Mucosa of stomach (tissue), 1 donor: Measurements from ENCODE around the gene STUM.

Experiments used
- H3K27me3 ChIP-seq: one replicate; pipeline ENCODE4 v1.7.0; 2013; ENCODE audit warnings: mild to moderate bottlenecking, low read length; ENCODE audit not compliant: control insufficient read depth, insufficient read depth
- H3K36me3 ChIP-seq: one replicate; pipeline ENCODE4 v1.7.0; 2013; ENCODE audit warnings: low read length; ENCODE audit not compliant: control insufficient read depth, insufficient read depth
- H3K4me1 ChIP-seq: one replicate; pipeline ENCODE4 v1.7.0; 2013; ENCODE audit warnings: mild to moderate bottlenecking, low read length; ENCODE audit not compliant: control insufficient read depth, insufficient read depth
- H3K4me3 ChIP-seq: one replicate; pipeline ENCODE4 v1.7.0; 2013; ENCODE audit warnings: low read length
- H3K9ac ChIP-seq: one replicate; pipeline ENCODE4 v1.7.0; 2013; ENCODE audit warnings: mild to moderate bottlenecking, low read length, moderate library complexity
- H3K9me3 ChIP-seq: one replicate; pipeline ENCODE4 v1.7.0; 2013; ENCODE audit warnings: mild to moderate bottlenecking, low read length, moderate library complexity; ENCODE audit not compliant: control insufficient read depth
- donor health status: Pancreatic carcinoma.

Gene STUM

DNA sequence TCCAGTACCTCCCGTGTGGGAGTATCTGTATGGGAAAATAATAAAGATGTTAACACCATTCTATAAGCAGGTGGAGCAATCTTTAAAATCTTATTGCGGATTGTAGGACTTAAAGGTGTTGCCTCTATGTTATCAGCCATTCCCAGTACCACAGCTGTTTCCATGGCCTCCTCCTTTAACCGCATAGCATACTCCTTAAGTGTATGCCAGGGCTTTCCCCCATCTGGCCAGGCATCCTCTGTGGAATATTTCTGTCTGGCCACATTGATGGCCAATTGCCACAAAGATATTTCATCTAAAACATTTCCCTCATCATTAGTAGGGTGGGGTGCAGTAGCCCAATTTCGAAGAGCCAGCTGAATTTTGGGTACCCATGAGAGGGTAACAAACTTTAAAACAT, 7.3 kb upstream of the STUM start:
- no peaks in the 10 kb centered on the region for H3K36me3 ChIP-seq
- peaks cover 3% of the 10 kb centered on the region for H3K27me3 ChIP-seq
- no peak overlapping the region for H3K9ac ChIP-seq
- no peak overlapping the region for H3K4me3 ChIP-seq
- no peaks in the 10 kb centered on the region for H3K9me3 ChIP-seq
- H3K4me1 ChIP-seq, result no peaks in the 10 kb centered on the region

DNA sequence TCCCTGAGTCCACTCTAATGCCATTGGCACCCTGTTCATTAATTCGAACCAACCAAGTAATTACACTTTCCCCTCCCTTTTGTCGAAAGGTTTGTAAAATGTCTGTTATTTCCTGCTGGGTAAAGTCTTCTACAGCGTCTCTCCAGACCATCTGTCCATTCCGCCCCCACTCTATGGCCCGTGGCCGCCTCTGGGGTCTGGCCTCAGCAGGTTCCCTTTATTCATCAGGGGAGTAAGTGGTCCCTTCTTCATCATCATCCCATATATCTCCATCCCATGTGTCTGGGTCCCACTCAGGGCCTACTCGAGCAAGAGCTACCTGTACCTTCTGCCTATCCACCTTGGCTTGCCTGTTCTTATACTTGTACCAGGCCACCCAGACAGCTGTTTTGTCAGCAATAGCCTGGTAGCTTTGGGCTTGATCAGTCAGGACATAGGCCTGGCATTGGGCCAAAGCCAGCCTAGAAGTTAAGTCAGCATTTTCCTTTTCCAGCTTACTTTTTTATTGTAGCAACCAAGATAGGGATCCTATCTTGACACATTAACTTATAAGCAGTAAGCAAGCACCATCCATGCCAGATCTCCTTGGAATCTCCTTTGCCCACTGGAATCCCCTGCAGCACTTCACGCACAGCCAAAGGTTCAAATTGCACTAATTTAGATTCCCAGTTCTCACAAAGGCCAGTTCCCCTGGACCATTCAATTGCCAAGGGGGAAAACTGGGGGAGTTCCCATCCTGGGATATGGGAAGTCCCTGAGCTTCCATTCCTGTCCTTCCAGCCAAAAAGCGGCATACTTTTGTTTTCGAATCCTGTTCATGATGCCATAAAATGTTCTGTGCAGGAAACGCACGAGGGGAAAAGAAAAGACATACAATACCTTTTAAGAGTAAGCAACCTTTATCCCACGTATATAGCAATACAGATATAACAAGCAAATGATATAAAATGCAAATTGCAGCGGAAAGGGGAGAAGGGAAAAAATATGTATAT, 6.6 kb upstream of the STUM start:
- Histone ChIP-seq H3K9ac (no peak overlapping the region), H3K9me3 (no peaks in the 10 kb centered on the region), H3K36me3 (no peaks in the 10 kb centered on the region)

DNA sequence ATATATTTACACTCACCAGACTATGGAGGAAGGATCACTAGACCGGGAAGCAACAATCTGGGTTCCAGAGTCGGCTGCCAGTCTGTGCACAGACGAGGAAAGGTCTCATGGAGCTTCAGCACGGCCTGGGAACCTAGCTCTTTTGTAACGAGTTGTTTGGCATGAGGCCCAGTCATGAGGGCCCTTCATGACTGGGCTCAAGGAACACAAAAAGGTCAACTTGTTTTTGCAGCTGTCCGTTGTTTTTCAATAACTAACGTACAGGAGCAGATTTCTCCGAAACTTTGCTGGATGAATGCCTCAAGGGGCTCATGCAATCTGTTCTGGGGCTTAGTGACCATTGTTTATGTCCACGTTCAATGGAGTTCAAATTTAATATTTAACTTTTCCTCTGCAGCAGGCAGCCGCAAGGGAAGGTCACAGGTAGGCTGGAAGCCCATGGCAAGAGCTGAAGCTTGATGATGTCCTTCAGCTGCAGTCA, 5.9 kb upstream of the STUM start:
- no peak overlapping the region for H3K4me3 ChIP-seq
- H3K36me3 ChIP-seq, result no peaks in the 10 kb centered on the region
- no peak overlapping the region for H3K9ac ChIP-seq
- no peaks in the 10 kb centered on the region for H3K4me1 ChIP-seq
- peaks cover 8% of the 10 kb centered on the region for H3K27me3 ChIP-seq
- no peaks in the 10 kb centered on the region for H3K9me3 ChIP-seq

More for the DNA sequence above, 6.6 kb upstream of the STUM start:
- Histone ChIP-seq H3K27me3 (peaks cover 6% of the 10 kb centered on the region), H3K4me1 (no peaks in the 10 kb centered on the region), H3K4me3 (no peak overlapping the region)

DNA sequence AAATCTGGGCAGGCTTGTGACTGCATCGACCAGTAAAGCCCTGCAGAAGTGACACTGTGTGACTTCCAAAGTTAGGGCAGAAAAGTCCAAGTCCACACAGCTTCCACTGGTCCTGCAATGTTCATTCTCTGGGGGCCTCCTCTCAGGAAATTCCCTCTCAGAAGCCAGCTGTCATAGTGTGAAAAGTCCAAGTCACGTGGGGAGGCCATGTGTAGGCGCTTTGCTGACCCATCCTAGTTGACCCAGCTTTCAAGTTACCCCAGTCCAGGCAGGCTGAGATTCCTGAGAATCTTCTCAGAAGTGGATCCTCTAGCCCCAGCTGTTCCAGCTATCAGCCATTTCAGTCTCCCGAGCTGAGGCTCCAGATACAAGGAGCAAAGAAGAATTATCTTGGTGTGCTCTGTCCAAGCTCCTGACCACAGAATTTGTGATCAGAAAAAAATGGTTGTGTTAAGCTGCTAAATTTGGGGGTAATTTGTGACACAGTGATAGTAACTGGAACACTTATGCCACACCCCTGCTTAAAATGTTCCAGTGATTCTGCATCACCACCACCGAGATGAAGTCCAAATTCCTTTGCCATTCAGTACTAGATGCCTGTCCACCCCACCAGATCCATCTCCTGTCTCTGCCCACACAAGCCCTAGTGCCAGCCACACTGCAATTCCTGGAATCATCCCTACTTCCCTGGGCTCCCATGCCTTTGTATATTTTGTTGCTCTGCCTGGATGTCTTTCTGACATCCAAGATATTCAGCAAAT, 2.5 kb upstream of the STUM start:
- peaks cover 37% of the 10 kb centered on the region for H3K27me3 ChIP-seq
- no peaks in the 10 kb centered on the region for H3K9me3 ChIP-seq
- no peak overlapping the region for H3K9ac ChIP-seq
- H3K4me3 ChIP-seq, result no peak overlapping the region
- peaks cover 13% of the 10 kb centered on the region for H3K4me1 ChIP-seq
- no peaks in the 10 kb centered on the region for H3K36me3 ChIP-seq

DNA sequence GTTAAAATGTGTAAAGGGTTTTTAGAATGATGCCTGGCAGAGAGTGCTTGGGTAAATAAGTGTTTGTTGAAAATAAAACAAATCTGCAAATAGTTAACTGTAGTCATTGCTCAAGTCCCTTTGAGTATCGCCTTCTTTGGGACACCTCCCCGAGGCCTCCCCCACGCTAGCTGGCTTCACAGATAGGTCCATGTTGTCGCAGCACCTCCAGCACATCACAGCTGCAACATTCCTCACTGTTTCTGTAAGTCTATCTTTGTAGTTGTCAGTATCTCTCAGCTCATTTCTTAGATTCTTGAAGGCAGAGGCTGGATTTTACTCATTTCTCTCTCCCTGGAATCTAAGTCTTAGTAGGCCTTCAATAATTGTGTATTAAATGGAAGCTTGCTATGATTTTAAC, 1.6 kb upstream of the STUM start:
- H3K36me3 ChIP-seq, result no peaks in the 10 kb centered on the region
- no peak overlapping the region for H3K4me3 ChIP-seq
- peaks cover 46% of the 10 kb centered on the region for H3K27me3 ChIP-seq
- H3K4me1 ChIP-seq, result peaks cover 13% of the 10 kb centered on the region
- no peaks in the 10 kb centered on the region for H3K9me3 ChIP-seq
- no peak overlapping the region for H3K9ac ChIP-seq

DNA sequence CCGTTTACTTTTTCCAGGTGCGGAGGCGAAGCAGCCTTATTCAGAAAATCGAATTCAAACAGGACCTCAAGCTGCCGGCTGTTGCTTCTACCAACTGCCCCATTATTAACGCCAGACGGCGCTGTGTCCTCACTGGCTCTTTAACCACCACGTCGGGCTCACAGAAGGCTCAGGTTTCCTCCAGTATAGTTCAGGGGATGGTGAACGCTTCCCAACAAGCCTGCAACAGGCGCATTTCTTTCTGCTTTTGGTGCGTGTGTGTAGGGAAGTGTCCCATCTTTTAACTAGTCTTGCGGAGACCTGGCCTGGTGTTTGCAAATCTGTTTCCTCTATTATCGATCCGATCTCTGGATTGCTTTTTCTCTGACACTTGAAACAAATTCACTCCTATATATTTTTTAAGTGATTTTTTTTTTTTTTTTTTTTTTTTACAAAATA, 791 bp upstream of the STUM start:
- no peaks in the 10 kb centered on the region for H3K36me3 ChIP-seq
- H3K9ac ChIP-seq, result no peak overlapping the region
- H3K27me3 ChIP-seq, result peaks cover 49% of the 10 kb centered on the region
- no peak overlapping the region for H3K4me3 ChIP-seq
- no peaks in the 10 kb centered on the region for H3K9me3 ChIP-seq
- H3K4me1 ChIP-seq, result peaks cover 13% of the 10 kb centered on the region

DNA sequence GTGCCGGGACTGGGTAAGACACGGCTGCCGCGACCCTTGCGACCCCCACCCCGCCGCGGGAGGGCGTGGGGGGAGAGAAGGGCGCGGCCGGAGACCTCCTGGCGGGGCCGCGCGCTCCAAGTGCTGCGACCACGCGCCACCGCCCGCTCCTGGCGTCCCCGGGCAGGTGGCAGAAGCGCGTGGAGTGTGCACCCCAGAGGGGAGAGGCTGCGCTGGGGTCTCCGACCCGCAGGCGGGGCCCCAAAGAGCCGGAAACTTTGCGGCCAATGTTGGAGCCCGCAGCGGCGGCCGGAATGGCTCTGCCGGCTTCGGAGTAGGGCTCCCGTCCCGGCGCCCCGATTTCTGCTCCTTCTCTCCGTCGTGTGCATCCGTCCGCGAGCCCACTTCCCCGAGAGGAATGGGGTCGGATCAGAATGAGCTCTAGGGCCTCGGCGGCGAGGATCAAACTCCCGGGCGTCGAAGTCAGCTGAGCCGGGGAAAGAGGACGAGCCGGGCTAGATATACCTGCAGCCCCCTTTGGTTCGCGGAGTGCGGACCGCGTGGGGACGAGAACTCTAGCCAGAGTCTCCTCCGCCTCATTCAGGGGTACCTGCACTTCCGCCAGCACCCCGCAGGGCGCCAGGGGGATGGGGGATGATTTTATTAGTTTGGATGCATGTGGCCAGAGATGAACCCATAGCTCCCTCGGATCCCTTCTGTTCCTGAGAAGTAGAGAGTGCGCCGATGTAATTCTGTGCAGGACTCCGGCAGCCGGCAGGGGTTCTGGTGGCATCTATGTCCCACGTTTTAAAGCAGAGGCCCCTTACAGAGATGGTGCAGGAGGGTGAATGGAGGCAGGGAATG, 751 bp downstream of the STUM start:
- Histone ChIP-seq H3K36me3 (no peaks in the 10 kb centered on the region), H3K9ac (peak overlapping the region; percentile 3), H3K4me3 (no peak overlapping the region), H3K27me3 (peaks cover 51% of the 10 kb centered on the region), H3K4me1 (peaks cover 13% of the 10 kb centered on the region), H3K9me3 (no peaks in the 10 kb centered on the region)

DNA sequence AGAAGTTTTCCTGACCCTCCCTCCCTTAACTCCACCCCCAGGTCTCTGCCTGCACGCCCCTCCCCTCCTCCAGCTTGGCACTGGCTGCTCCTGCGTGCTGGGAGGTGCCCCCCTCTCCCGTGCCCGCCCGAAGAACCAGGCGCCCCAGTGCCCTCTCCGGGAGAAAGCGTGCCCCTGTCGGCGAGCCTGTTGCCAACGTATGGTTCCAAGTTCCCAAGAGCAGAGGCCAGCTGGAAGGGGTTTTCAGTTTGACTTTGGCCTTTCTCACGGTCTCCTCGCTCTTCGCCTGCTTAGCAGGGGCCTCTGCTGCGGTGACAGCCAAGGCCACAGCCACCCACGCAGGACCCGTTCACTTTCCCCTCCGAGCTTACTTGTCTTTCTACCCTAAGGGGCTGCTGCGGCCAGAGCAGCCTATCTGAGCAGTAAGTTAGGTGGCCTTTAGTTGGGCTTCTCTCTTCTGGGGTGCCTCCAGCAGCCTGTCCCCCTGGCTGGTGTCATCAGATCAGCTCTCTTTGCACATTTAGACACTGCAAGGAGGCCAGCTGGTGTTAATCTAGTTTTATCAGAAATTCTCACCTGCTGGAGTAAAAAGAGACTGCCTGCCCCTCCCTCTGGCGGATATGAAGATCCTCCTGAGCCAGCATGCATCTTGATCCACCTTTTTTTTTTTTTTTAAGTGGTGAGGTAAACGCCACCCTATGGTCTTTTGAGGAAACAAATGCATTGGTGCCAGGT, 1.5 kb downstream of the STUM start:
- H3K4me1 ChIP-seq, result peaks cover 13% of the 10 kb centered on the region
- H3K9me3 ChIP-seq, result no peaks in the 10 kb centered on the region
- H3K9ac ChIP-seq, result no peak overlapping the region
- no peaks in the 10 kb centered on the region for H3K36me3 ChIP-seq
- peaks cover 53% of the 10 kb centered on the region for H3K27me3 ChIP-seq
- H3K4me3 ChIP-seq, result no peak overlapping the region

DNA sequence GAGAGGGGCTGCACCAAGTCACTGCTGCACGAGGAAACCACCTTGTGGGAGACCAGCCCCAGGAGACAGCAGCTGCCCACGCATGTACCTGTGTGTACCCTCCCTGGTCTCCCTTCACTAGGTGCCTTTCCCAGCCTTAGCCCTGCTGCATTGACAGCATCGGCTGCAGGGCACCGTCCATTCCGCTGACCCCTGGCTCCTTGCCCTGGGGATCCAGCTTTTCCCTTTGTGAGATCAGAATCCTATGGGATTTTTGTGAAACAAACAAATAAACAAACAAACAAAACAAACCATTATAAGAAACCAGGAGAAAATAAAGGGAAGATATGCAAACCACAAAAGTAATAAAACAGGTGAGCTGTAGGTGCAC, 2.1 kb downstream of the STUM start:
- Histone ChIP-seq H3K4me3 (no peak overlapping the region), H3K27me3 (peaks cover 53% of the 10 kb centered on the region), H3K4me1 (peaks cover 13% of the 10 kb centered on the region), H3K36me3 (no peaks in the 10 kb centered on the region), H3K9ac (no peak overlapping the region), H3K9me3 (no peaks in the 10 kb centered on the region)

DNA sequence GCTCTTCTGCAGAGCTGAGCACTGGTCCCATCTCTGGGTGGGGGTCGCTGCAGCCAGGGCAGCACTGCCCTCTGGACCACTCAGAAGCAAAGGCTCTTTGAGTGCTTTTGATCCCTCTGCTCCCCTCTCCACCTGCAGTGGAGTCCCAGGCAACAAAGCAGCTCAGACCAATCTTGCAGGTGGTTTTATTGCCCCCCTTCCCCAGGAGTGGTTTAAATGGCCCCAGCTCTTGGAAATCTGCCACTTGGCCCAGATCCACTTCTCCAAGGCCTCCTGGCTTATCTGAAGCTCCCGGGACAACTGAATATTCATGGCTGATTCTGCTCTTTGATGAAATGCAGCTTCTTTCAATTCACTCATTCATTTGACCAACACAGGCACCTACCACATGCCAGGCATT, 2.7 kb downstream of the STUM start:
- Histone ChIP-seq H3K9me3 (no peaks in the 10 kb centered on the region), H3K27me3 (peaks cover 53% of the 10 kb centered on the region), H3K4me3 (no peak overlapping the region), H3K9ac (no peak overlapping the region), H3K36me3 (no peaks in the 10 kb centered on the region), H3K4me1 (peaks cover 13% of the 10 kb centered on the region)

DNA sequence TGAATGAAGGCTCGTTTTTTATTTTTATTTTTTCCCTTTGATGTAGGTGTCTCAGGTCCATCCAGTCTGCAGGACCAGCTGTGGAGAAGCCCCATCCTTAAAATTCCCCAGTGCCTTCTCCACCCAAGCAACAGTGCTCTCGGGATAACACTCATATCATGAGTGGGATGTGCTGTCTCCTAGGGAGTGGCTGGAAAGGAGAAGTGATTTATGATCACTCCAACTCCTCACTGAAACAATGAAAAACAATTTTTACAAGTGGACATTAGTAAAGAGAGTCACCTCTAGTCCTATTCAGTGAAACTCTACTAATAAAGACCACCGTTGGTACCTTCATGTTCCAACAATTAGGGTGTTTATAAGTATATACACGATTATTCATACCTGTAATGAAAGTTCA, 3.5 kb downstream of the STUM start:
- no peaks in the 10 kb centered on the region for H3K9me3 ChIP-seq
- H3K4me3 ChIP-seq, result no peak overlapping the region
- H3K36me3 ChIP-seq, result no peaks in the 10 kb centered on the region
- H3K9ac ChIP-seq, result no peak overlapping the region
- H3K4me1 ChIP-seq, result peaks cover 13% of the 10 kb centered on the region
- peaks cover 52% of the 10 kb centered on the region for H3K27me3 ChIP-seq
